ENCODE data around the gene RAB5IF.
"Not testable (repeated sequence)": the region's sequence is repeated elsewhere in the genome, so short reads cannot be mapped to it uniquely, and the experiment has no call there.

RAB5IF gene

DNA sequence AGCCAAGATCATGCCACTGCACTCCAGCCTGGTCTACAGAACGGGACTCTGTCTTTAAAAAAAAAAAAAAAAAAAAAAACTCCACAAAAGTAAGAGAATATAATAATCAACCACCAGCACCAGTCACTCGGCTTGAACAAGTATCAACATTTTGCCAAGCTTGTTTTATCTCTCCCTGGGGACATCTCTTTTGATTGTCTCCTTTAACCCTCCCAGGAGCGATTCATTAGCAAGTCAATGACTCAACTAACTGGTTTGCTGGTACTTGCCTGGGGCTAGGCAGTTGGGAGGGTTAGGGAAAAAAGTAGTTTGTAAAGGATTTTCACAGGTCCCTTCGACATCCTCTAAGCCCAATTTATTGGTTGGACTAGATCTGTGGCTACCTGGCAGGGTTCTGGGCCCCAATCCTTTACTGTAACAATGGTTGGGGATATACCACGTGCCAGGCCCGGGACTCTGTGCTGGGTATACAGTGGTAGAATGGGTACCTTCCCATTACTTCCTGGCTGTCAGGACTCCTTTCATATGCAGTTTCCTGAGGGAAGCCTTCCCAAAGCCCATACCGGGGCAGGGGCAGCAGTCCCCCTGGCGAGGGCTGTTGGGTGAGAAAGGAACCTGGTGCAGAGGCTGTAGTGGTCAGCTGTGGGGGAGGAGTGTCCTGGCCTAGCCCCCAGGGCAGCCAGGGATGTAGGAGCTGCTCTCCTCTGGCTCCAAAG, 20.0 kb upstream of the RAB5IF start:
- DNase-seq (ENCODE audit: low read depth in 2 of 2), result no peak

DNA sequence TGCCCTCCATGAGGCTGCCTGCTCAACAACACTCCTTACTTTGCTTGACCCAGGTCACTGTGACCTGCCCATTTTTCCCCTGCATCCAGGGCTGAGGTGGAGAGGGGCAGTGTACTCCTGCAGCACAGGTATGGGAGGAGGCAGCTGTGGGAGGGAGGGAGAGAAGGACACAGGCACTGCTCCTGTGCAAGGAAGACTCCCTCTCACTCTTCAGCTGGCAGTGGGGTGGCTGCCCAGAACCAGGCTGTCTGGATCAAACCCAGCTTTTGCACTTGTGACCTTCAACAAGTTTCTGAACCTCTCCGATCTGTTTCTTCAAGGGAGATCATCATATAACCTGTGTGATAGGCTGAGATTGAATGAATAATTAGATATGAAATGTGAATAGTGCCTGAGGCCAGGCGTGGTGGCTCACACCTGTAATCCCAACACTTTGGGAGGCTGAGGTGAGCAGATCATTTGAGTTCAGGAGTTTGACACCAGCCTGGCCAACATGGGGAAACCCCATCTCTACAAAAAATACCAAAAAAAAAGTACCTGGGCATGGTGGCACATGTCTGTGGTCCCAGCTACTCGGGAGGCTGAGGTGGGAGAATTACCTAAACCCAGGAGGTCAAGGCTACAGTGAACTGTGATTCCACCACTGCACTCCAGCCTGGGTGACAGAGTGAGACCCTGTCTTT, 18.1 kb upstream of the RAB5IF start:
- DNase-seq (ENCODE audit: low read depth in 2 of 2), result no peak

DNA sequence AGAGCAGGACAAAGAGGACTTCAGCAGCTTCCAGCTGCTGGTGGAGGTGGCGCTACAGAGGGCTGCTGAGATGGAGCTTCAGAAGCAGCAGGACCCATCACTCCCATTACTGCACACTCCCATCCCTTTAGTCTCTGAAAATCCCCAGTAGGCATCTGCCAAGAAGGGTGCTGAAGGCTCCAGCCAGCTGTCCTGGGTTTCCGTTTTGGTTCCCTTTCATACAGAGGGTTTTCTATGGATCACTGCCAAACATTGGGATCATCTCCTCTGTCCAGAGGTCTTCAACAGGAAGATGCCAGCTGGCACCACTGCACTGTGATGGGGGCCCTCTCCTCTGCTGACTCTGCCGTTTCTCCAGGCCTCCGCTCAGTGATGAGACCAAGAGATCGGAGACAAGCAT, 14.3 kb upstream of the RAB5IF start:
- no peak for DNase-seq (ENCODE audit: low read depth in 2 of 2)

DNA sequence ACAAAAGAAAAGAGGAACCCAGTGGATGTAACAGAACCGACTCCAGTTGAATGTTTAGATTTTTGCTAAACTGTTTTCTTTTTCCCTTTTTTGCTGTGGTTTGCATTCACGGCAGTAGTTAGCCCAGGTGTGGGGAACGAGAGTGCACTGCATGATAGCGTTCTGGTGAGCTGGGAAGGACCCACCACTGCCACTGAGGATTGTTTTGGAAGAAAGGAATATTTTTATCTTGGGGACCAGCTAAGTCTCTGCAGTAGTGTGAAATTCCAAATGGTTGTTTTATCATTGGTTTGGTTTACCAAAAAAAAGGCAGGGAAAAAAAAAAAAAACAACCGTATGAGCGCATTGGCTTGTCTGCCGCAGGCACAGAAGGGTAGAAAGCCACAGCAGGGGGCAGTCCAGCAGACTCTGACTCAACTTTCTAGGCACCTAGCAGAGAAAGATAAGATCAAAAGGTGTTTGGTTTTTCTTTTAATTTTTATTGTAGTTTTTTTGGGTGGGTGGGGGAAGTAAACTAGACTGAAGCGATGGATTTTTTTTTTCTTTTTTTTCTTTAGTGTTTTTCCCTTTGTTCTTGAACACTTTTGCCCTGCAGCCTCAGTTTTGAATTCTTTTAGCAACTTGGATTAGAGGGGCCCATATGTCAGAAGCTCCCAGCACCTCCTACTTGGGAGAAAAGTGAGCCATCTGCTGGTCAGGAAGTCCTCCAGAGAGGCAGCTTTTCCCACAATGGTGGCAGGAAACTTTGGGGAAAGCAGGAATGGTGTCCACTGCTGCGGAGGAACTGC, 13.5 kb upstream of the RAB5IF start:
- DNase-seq (ENCODE audit: low read depth in 2 of 2), result no peak

DNA sequence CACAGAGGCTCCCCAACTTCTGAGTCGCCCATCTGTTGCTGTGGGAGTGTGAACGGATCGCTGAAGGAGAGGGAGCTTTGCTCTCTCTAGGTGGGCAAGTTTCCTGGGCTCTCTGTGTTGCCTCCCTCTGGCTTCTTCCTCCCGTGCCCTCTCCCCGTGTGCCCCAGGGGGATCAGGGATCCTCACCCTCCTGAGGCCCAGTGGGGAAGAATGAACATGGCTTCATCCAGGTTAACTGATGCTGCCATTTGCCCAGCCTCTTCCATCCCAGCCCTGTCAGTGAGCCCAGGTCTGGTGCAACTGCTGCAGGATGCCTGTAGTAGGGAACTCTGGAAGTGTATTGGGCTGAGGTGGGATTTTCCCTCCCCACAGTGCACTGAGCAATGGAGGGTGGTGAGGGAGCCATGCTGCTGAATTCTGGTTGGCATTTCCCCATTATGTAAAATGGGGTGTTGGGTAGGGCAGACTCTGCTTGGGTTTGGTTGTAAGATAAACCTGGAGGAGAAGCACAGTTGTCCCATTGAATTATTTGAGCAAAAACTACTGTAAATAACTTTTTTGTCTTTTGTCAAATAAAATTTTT, 12.1 kb upstream of the RAB5IF start:
- no peak for DNase-seq (ENCODE audit: low read depth in 2 of 2)

DNA sequence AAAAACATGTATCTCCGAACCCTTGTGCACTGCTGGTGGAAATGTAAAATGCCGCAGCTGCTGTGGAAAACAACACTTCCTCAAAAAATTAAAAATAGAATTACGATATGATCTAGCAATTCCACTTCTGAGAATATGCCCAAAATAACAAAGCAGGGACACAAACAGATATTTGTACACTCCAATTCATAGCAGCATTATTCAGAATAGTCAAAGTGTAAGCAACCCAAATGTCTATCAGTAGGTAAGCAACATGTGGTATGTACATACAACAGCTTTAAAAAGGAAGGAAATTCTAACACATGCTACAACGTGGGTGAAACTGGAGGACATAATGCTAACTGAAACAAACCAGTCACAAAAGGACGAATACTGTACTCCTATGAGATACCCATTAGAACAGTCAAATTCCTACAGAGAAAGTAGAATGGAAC, 5.7 kb upstream of the RAB5IF start:
- DNase-seq (ENCODE audit: low read depth in 2 of 2), result no peak

DNA sequence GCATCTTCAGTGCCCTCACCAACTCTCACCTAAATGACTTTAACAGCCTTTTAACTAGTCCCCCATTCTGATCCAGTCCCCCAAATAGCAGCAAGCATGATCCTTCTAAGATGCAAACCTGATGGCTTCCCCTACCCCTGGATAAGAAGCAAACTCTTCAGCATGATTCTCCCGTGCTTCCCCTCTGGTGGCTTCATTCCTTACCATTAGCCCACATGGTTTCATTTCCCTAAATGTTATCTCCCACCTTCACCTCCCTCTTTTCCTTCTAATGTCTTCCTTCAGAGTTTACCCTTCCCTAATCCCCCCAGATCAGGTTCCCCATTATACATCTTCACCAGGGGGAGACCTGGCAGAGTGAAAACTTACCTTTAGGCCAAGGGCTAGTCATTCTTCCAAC, 4.0 kb upstream of the RAB5IF start:
- DNase-seq (ENCODE audit: low read depth in 2 of 2), result no peak

DNA sequence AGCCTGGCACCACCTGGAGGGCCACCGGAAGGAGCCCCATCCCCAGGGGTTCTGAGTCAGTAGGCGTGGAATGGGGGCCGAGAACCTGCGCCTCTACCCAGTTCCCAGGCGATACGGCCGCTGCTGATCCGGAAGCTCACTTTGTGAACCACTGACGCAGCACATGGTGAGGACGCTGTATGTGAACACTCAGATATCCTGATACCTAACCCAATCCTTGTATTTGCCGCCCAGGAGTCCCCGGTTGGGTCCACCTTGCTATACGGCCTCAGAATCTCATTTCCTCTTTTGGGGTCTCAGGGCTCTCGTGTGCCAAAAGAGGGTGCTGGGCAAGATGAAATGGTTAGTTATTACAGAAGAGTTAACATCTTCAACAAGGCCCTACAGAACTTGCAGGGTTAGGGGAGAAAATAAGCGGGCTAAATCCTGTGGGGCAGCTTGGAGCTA, 604 bp upstream of the RAB5IF start:
- peak in 1 of 2 donors; percentile 39 for DNase-seq (ENCODE audit: low read depth in 2 of 2)

DNA sequence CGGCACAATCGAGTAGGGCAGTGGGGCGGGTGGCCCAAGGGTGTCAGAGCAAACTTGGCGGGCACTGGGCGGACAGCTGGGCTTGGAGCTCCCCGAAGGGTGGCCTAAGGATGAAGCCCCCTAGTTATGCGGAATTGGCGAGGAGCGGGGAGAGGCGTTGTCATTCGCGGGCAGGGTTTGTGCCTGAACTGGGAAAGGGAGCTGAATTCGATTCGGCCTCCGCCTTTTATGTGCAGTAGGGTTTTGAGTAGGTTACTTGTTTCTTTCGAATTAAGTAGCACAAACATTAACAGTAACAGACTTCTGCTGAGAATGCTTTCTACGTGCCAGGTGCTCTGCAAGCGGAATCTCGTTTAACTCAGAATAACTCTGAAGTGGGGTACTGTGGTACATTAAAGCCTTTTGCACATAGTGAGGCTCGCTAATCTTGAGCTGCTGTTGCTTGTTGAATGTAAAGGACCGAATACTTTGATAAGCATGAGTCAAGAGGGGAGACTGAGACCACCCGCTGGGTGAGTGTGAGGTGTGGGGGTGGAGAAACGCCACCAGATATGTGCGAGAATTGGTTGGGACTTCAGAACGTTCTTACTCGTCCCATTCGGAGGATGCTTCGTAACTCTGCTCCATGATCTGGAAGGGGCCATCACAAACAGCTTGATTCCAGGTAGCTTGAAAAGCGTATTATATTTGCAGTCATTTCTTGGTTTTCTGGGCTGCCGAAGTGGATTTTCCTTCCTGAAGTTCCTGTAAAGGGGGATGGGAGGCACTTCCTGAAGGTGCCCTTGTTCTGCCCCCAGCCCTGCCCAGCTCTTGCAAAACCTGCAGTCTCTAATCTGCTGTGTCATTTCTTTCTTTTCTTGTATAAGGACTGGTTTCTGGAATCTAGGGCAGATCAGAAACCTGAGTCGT, 833 bp downstream of the RAB5IF start:
- no peak for DNase-seq (ENCODE audit: low read depth in 2 of 2)

DNA sequence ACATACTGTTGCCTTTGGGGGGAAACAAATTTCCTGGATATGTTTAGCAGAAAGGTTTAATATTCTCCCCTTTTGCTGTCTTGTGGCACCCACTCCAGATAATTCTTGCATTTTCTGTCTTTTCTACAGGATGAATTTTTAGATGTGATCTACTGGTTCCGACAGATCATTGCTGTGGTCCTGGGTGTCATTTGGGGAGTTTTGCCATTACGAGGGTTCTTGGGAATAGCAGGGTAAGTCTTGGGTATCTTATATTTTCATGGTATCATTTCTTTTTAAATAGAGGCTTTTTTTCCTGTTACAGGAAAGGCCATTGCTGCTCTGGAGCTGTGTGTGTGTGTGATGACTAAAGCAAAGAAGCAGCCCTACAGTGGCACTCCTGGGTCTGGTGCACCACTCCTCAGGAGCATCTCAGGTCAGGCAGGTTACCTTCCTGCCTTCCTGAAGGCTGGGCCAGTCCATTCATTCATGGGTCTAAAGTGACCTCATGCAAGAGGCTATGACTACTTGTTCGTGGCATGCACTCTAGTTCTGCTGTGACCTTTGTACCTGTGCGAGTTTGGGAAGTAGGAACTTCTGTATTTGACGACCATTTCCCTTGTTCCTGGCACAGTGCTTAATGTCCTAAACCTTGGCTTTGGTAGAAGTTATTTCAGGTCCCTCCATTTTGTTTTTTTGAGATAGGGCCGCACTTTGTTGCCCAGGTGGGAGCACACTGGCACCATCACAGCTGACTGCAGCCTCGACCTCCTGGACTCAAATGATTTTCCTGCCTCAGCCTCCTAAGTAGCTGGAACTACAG, 2.2 kb downstream of the RAB5IF start:
- DNase-seq (ENCODE audit: low read depth in 2 of 2), result no peak

DNA sequence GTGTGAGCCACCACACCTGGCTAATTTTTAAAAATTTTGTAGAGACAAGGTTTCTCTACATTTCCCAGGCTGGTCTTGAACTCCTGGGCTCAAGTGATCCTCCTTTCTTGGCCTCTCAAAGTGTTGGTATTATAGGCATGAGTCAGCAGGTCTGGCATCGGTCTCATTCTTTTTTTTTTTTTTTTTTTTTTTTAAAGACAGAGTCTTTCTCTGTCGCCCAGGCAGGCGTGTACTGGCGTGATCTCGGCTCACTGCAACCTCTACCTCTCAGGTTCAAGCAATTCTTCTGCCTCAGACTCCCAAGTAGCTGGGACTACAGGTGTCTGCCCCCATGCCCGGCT, 2.8 kb downstream of the RAB5IF start:
- DNase-seq (ENCODE audit: low read depth in 2 of 2), result not testable (repeated sequence)

DNA sequence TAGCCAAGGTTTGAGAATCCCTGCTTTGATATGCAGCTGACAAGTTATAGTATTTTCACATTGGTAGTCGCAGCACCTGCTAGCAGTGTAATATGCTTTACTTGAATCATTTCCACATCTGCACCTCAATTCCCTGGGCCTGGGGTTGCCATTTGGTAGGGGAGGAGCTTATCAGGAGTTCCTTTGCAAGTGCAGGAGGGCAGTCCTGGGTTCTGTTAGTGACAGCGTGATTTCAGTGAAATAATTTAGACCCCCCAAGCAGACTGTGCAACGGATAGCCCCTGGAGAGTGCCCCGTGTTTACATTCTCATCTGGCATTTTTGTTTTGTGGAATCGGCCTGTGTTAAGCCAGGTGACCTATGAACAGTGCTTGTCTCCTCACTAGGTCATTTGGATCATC, 6.0 kb downstream of the RAB5IF start:
- no peak for DNase-seq (ENCODE audit: low read depth in 2 of 2)

DNA sequence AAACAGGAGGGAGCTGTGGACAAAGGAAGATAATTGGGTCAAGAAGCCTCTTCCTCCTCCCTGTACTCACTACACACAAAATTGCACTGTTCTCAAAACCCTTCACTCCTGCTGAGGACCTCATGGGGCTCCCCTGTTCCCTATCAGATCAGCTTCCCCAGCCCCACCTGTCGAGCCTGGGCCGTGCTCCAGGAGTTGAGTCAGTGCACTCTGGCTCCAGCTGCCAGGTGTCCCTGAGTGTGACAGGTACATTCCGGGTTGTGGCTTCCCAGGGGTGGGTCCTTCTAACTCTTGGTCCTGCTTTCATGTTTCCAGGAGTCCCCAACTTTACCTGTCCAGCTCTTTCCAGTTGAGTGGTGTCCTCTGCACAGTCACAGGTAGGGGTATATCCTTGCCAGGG, 8.4 kb downstream of the RAB5IF start:
- DNase-seq (ENCODE audit: low read depth in 2 of 2), result no peak

DNA sequence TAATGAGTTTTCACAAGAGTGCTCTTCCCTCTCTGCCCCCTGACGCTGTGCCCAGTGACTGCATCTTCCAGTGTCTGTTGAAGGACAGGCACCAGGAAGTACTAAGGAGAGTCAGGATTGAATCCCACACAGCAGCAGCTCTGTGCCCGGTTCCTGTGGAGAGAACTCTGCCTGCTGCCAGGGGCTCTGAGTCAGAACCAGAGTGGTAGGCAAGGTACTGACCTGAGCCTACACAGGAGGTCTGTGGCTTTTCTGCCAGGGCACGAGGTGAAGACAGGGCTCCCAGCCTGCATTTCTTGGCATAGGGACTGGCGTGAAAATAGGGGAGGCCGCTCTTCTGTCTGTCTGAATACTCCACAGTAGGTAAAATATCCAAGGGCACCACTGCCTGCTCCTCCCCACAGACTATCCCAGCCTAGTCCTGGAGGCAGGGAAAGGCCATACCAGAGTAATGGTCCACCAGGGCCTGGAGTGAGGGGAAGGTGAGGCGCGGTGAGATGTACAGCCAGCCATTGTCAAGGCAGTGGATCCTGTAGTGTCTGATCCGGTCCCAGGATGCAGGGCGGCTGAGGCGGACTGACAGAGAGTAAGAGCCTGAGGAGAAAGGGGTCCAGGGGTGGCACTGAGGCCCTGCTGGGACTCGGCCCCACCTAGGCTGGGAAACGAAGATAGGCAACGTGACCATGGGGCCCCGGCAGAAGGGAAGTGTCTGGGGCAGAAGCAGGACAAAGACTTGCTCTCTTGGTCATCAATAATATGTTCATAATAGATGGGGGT, 9.4 kb downstream of the RAB5IF start:
- DNase-seq (ENCODE audit: low read depth in 2 of 2), result no peak

DNA sequence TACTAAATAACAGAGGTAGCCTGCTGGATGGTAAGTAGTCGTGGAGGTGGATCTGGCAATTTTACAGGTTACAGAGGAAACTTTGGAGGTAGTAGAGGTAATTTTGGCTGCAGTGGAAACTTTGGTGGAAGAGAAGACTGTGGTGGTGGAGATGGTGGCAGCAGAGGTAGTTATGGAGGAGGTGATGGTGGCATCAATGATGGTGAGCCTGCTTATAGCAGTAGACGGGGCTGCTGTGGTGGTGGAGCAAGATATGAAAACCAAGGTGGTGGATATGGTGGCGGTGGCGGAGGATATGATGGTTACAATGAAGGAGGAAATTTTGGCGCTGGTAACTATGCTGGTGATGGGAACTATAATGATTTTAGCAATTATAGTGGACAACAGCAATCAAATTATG, 15.3 kb downstream of the RAB5IF start:
- no peak for DNase-seq (ENCODE audit: low read depth in 2 of 2)

DNA sequence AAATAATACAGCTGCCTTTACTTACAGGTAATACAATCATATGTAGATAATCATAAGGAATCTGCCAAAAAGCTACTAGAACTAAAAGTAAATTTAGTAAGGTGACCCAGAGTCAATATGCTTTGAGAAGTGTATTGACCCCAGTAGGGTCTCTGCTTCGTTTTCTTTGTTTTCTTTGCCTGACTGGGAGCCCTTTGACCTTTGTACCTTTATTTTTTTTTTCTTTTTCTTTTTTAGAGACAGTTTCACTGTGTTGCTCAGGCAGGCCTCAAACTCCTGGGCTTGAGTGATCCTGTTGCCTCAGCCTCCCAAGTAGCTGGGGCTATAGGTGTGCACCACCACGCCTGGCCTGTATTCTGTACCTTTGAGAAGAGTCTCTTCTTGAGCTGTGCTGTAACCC, 17.9 kb downstream of the RAB5IF start:
- no peak for DNase-seq (ENCODE audit: low read depth in 2 of 2)

DNA sequence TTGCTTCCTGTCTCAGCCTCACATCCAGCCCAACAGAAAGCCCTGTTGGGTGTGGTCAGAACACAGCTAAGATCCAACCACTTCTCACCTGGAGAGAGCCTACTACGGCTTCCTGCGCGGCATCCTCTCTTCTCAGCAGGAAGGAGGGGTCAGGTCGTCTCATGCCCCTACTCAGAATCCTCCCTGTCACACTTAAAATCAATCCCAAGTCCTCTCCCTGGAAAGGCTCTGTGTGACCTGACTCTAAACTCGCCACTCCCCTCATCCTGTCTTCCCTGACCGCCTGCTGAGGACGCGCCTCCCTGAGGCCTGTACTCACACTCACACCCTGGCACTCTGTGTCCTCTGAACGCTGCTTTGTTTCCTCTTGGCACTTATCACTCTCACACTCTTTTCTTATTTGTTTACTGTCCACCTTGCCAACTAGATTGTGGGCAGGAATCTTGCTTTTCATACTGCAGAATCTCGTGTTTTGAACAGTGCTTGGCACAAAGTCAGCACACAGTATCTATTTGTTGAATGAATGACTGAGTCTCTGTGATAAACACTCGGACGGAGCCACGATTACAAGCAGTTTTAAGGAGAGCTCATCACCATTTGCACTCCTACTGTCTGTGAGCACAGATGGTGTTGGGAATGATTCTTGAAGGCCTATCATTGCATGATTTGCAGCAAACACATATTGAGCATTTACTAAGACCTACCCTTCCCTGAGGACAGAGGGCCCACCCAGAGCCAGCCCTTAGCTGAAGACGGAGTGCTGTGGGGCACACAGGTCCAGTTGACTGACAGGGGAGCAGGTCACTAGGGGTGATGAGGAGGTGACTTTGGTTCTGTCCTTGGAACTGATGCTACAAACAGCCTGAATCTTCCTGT, 18.7 kb downstream of the RAB5IF start:
- DNase-seq (ENCODE audit: low read depth in 2 of 2), result no peak

DNA sequence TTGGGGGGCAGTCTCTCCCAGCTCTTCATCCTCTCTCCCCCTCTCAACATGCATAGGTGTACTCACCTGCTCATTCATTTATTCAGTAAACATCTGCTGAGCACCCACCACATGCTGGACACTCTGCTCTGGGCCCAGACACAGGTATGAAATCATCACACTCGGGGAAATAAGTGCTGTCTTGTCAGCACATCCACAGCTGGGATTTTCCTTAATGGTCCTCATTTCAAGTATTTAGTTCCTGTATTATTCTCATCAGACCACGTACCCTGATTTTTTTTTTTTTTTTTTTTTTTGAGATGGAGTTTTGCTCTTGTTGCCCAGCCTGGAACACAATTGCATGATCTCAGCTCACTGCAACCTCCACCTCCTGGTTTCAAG, 19.4 kb downstream of the RAB5IF start:
- no peak for DNase-seq (ENCODE audit: low read depth in 2 of 2)

DNA sequence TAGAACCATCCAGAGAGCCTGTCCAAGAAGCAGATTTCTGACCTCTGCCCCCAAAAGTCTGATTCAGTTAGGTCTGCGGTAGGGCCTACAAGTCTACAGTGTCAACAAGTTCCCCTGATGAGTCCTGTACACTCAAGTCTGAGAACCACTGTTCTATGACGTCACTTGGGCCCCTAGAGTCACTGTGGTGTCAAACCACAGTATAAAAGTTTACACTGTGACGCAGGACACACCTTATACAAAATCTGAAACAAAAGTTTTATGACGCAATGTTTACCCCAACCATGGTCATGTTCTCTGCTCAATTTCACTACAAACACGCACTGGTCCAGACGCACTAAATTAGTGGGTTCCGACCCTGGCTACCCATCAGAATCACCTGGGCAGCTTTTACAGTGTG, 22.5 kb downstream of the RAB5IF start:
- no peak for DNase-seq (ENCODE audit: low read depth in 2 of 2)

Measured in stimulated activated CD4-positive, alpha-beta T cell treated with anti-CD3 and anti-CD28 coated beads, Interleukin-15, amount 100 ng/mL, for 48 hours (primary cell).